ENCODE data around the gene PDE7B.

The PDE7B gene

DNA sequence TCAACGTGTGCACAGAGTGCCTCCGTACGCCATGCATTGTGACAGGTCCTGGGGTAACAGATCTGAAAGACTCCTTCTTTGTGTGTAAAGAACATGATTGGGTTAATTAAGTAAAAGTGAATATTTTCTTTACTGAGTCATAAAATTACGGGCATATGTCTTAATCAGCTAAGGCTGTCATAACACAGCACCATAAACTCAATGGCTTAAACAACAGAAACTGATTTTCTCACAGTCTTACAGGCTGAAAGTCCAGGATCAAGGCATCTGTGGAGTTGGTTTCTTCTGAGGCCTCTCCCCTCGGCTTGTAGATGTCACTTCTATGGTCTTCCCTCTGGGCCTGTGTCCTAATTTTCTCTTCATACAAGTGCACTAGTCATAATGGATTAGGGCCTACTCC is 221.7 kb downstream of the PDE7B start:
- TF ChIP-seq GATA2 (IDR thresholded peaks at IDR 0.05; ENCODE audit: low read depth, low read length) (no peak), GATA3 (IDR thresholded peaks at IDR 0.05; ENCODE audit: low read depth, low read length) (no peak)

DNA sequence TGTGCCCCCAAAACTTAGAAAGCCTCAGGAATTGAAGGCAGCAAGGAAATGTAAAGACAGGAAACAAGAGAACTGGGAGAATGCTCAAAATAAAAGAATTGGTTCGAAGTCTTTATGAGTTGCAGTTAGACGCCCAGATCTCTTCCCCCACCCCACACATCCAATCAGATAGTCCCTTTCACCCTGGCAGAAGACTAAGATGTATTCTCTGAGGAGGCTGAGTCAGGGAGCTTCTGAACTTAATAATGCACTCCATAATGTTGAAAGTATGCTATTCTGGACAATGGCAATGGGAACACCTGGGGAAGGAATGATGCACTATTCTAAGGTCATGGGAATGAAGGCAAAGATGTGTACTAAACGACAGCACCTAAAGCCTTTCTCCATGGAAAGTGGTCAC is 225.0 kb downstream of the PDE7B start:
- TF ChIP-seq GATA3 (IDR thresholded peaks at IDR 0.05; ENCODE audit: low read depth, low read length) (no peak), GATA2 (IDR thresholded peaks at IDR 0.05; ENCODE audit: low read depth, low read length) (no peak)

DNA sequence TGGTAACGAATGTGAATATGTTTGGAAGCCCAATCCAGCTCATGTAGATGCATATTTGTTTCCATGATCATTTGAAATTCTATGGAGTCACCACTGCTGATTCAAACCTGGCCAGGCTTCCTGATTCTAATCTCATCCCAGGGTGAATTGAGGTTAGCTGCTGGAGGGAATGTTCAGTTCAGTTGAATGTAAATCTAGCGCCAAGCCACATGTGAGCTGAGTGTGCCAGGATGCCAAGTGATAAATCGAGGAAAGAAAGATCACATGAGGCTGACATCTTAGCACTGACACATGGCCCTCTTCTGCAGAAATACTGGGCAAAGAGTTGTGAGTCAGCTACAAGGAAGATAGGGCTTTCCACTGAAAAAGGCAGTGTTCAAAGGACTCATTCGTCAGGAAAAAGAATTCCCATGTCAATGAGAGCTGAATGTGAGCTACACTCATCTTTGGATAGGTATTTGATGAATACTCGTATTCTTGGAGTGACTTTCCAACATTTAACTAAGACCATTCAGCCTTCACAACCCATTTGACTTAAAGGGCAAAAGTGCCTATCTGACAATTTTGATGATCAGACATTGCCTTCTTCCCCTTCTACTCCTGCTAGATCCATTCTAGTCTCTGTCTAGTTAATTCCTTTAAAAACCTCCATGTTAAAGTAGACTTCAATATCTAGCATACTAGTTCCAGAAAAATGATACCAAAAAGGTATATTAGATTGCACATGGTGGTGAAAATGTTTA is 226.5 kb downstream of the PDE7B start:
- TF ChIP-seq GATA2 (IDR thresholded peaks at IDR 0.05; ENCODE audit: low read depth, low read length) (peak; percentile 84), GATA3 (IDR thresholded peaks at IDR 0.05; ENCODE audit: low read depth, low read length) (peak; percentile 54; the same call in 1 of the 2 replicates)

DNA sequence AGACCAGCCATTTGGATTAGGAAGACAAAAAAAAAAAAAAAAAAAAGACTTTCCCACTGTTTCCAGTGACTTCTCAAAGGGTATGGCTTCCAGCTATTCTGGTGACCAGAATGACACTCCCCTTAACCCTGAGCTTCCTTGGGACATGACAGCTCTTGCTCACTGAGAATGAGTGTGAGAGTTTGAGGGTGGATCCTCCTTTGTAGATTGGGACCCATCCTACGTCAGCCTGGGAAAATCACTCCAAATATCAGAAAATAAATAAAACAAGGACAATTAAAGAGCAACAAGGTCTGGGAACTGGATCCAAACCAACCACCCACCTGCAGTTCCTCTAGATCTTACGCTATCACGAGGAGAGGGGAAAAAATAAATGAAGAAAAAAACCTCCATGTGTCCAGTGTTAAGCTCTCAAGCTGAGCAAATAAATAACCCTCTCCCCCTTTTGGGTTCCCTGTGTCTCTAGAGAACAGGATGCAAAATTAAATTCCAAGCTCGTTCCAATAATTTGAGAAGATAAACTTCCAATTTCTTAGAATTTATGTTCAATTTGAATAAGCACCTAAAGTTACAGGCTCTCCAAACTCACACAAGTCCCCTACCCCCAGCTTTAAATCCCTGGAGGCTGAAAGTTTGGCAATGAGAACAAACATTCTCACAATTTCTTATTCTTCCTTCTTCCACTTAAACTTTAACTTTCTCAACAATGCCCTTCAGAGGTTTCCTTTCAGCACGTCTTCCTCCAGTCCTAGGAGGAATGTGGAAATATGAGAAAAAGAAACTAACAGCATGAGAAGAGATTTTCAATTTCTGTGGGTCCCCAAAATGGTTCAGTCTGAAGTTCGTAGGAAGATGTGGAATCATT is 228.4 kb downstream of the PDE7B start:
- TF ChIP-seq GATA3 (IDR thresholded peaks at IDR 0.05; ENCODE audit: low read depth, low read length) (no peak), GATA2 (IDR thresholded peaks at IDR 0.05; ENCODE audit: low read depth, low read length) (no peak)

DNA sequence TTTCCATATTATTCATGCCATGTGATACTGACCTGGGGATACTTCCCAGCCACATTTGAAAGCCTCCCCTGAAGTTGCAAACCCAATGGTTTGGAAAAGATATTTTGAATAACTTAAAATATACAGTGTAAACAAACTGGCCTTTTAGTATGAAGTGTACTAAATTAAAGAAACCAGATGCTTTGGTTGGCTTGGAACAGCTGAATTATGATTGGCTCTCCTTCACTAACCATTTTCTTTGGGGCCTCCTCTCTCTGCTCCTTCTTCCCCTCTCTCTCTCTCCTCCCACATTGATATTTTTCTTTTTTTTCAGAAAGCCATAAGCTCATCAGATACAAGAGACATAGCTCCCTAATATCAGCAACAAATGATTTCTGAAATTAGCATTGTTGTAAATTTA is 232.0 kb downstream of the PDE7B start:
- TF ChIP-seq GATA3 (IDR thresholded peaks at IDR 0.05; ENCODE audit: low read depth, low read length) (no peak), GATA2 (IDR thresholded peaks at IDR 0.05; ENCODE audit: low read depth, low read length) (no peak)

DNA sequence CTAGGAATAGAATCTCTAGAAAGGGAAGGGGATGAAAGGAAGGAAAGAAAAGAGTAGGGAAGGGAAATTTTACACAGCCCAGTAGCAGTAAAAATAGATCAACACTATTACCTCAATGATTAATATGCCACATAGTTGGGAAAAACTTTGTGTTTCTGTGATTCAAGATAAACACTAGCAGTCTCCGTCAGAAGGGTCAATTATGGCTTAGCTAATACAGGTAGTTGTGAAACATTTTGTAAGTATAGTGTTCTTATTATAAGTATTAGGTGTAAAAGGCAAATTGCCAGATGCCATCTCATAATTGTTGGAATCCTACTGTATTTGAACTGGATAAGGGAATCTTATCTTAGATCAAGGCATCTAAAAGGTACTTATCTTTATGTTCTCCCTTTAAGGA is 232.9 kb downstream of the PDE7B start:
- TF ChIP-seq GATA2 (IDR thresholded peaks at IDR 0.05; ENCODE audit: low read depth, low read length): no peak
- TF ChIP-seq GATA3 (IDR thresholded peaks at IDR 0.05; ENCODE audit: low read depth, low read length): no peak

DNA sequence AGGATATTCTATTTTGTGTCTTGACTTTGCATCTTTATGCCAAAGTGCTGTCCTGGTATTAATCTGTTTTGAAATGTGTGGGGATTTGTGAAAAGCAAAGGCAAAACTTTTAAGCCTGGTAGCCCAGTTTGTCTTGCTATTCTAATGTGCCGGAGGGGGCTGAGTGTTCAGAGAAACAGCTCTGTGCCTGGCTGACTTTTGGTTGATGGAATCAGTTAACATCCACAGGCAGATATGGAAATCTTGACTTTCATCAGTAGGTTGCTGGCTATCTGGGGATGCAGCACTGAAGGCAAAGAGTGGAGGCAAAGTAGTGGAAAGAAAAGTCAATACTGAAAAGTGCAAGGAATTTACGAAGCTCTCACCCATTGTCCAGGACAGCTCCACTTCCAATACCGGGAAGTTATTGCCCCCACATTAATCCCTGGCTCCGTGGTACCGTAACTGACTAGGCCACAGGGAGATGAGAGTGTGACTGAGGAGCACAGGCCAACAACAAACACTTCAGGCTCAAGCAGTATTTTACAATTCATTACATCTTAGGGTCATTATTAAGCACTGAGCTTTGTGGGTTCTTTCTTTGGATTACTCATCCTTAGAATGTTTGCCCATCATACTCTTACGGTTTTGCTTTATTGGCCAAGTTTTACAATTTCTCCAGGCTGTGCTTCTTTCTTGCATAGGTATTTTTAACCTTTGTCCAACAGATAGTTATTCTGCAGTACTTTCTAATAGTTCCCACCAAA is 234.0 kb downstream of the PDE7B start:
- TF ChIP-seq GATA2 (IDR thresholded peaks at IDR 0.05; ENCODE audit: low read depth, low read length) (peak; percentile 71), GATA3 (IDR thresholded peaks at IDR 0.05; ENCODE audit: low read depth, low read length) (no peak; the same call in 1 of the 2 replicates)

DNA sequence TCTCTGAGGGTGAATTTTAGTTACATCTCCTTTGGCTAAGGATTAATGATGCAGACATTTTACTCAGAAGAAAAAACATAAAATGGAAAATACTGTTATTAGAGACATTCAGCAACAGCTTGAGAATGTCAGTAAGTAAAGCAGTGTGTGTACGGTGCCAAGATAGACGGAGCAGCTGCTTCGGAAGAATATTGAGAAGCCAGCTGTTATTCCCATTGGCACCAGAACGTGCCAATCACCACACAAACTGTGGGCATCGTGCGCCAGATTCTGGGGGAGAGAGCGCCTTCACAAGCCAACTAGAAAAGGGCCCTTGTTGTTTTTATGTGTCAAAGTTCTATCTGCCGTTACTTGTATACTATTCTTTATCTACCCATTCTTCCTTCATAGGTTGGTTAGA is 235.2 kb downstream of the PDE7B start:
- TF ChIP-seq GATA2 (IDR thresholded peaks at IDR 0.05; ENCODE audit: low read depth, low read length): no peak
- no peak for TF ChIP-seq GATA3 (IDR thresholded peaks at IDR 0.05; ENCODE audit: low read depth, low read length)

DNA sequence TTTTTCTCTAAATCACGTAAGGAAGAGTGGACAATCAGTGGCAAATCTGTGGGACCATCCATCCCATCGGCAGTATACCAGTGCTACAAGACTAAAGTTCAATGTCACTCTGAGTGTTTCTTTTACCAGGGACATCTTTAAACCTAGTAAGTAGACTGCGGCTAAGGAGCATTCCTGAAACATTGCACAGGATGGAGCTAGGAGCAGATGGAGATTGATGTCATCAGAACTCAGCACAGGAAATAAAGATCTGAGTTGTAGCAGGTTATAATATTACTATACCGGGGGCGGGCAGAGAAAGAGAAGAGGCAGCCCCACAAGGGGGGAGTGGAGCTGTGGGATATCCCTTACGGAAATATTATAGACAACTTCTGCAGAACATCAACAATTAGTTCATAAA is 236.5 kb downstream of the PDE7B start:
- TF ChIP-seq GATA2 (IDR thresholded peaks at IDR 0.05; ENCODE audit: low read depth, low read length) (no peak), GATA3 (IDR thresholded peaks at IDR 0.05; ENCODE audit: low read depth, low read length) (no peak)

DNA sequence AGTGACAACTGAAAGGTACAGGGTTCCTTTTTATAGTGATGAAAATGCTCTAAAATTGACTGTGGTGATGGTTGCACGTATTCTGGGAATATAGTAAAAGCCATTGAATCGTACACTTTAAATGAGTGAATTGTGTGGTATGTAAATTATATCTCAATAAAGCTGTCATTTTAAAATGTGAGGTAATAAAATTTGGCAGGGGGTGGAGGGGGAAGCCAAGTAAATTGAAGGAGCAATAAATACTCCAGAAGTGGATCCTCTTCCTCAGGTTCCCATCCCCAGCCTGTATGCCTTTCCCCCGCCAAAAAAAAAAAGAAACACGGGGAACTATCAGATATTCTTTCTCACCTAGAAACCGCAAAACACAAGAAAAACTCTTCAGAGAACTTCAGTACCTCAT is 237.2 kb downstream of the PDE7B start:
- TF ChIP-seq GATA3 (IDR thresholded peaks at IDR 0.05; ENCODE audit: low read depth, low read length): no peak
- TF ChIP-seq GATA2 (IDR thresholded peaks at IDR 0.05; ENCODE audit: low read depth, low read length): no peak

DNA sequence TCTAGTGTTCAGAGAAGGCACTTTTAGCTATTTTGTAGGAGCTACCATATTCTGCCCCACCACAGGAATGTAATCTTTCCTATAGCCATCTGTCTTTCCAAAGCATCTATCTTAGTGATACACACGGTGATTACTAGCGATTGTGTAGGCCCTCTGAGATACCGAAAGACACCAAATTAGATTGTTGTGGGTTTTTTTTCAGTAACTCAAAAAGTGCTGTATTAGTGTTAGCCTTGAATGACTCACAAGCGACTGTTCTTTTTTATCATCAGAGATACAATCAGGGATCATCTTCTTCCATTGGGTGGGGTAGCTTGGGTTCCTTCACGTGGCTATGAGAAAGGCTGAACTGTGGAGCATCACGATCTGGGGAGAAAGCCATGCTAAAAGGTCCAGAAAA is 238.4 kb downstream of the PDE7B start:
- no peak for TF ChIP-seq GATA3 (IDR thresholded peaks at IDR 0.05; ENCODE audit: low read depth, low read length)
- TF ChIP-seq GATA2 (IDR thresholded peaks at IDR 0.05; ENCODE audit: low read depth, low read length): no peak

DNA sequence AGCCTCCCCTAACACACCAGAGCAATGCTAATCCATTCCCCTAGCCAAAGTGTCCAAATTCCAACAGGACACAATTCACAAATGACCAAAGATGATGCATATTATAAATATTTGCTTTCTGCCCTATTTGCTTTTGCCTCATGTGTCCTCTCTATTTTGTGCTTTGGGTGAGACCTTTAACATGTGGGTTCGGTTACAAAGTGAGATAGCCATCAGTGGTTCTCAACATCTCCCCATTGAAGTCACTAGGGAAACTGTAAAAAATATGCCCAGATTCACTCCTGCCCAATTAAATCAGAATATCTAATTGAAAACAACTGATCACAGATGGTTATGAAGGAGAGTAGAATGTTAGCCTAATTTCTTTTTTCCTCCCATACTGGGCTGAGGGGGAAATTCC is 239.4 kb downstream of the PDE7B start:
- TF ChIP-seq GATA2 (IDR thresholded peaks at IDR 0.05; ENCODE audit: low read depth, low read length) (peak; percentile 76; the same call in 1 of the 2 replicates), GATA3 (IDR thresholded peaks at IDR 0.05; ENCODE audit: low read depth, low read length) (peak; percentile 82)

DNA sequence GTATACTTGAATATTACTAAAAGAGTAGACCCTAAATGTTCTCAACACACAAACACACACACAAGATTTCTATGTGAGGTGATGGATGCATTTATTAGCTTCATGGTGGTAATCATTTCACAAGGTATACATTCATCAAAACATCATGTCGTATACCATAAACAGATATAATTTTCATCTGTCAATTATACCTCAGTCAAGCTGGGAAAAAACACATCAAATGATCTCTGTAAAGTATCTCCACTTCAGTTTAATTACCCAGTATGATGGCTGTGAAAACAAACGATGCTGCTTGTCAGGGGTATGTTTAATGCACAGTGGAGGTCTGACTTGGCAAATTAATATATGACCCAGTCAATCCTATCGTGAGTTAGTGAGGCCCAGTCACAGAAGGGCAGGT is 241.4 kb downstream of the PDE7B start:
- TF ChIP-seq GATA3 (IDR thresholded peaks at IDR 0.05; ENCODE audit: low read depth, low read length): no peak
- no peak for TF ChIP-seq GATA2 (IDR thresholded peaks at IDR 0.05; ENCODE audit: low read depth, low read length)

DNA sequence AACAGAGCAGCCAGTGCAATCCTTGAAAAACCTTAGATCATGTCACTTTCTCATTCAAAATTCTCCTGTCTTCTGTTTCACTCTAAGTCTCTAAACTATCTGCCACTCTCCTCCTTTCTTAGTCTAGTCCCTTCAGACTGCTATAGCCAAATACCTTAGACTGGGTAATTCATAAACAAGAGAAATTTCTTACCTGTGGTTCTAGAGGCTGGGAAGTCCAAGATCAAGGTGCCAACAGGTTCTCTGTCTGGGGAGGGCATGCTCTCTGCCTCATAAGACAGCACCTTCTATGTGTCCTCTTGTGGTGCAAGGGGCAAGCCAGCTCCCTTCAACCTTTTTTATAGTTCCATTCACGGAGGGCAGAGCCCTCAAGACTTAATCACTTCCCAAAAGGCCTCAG is 242.3 kb downstream of the PDE7B start:
- TF ChIP-seq GATA3 (IDR thresholded peaks at IDR 0.05; ENCODE audit: low read depth, low read length) (no peak), GATA2 (IDR thresholded peaks at IDR 0.05; ENCODE audit: low read depth, low read length) (no peak)
